SK-N-MC (cell line): ENCODE data around the gene GSTA2.

Experiments used
- EZH2 ChIP-seq: fragments of 200-600 bp; sonication (generic); IDR thresholded peaks from one replicate; pipeline ENCODE4 v1.6.1; 2017; ENCODE audit warnings: antibody characterized with exemption
- FOXP2 ChIP-seq: optimal IDR thresholded peaks from 2 replicates; pipeline ENCODE3; 2011; ENCODE audit warnings: mild to moderate bottlenecking, moderate library complexity; ENCODE audit not compliant: insufficient read depth; ENCODE audit errors: extremely low read length, control extremely low read depth
- POLR2AphosphoS5 ChIP-seq: IDR thresholded peaks from 2 replicates; pipeline ENCODE4 v1.6.1; 2012; ENCODE audit warnings: mild to moderate bottlenecking, low read depth, low read length, borderline replicate concordance

DNA sequence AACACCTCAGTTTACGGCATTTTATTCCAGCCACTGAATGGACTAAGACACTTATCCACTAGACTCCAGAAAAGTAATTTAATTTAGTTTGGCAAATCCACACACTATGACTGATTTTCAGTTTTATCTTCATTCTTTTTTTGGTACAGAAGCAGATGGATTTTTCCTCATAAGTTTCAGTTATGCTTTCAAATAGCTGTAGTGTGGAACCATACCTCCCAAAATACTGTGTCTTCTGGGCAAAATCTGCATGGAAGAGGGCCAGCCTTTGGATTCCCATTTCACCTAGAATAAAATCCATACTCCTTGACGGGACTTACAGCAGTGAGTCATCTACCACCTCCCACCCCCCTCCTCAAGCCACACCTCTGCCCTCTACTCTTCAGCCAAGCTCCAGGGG is 43.0 kb downstream of the GSTA2 start:
- TF ChIP-seq EZH2 = no peak
- no peak for TF ChIP-seq POLR2AphosphoS5
- no peak for TF ChIP-seq FOXP2
